ENCODE data around the gene SPACDR.

GRCh38 chr7:100483722-100484672 lies 19.9 kb upstream of the SPACDR start, which contains the start of gene NYAP1:
- TF ChIP-seq CTCF (optimal IDR thresholded peaks at IDR 0.05 in 1 of 3, IDR thresholded peaks at IDR 0.05 in 1 of 3, conservative IDR thresholded peaks at IDR 0.05 in 1 of 3; ENCODE audit: extremely low read depth in 1 of 3, insufficient read depth in 2 of 3, low read length in 3 of 3), result no peak
- TF ChIP-seq EZH2 (IDR thresholded peaks at IDR 0.05; ENCODE audit: low read length), result no peak

Measured in keratinocyte (primary cell).